Activated CD8-positive, alpha-beta memory T cell treated with anti-CD3 and anti-CD28 coated beads for 1 hour (primary cell): Measurements from ENCODE around the gene SEC61A1.
A peak's percentile ranks its signal among the peaks of the same experiment; 100 is the strongest.

Experiments
- DNase-seq, 2 donors: peaks; one replicate each; pipeline ENCODE4 v3.0.0-alpha.2; 2020; ENCODE audit warnings: low read depth in 1 of 2; ENCODE audit errors: extremely low read depth in 1 of 2

The SEC61A1 gene

GRCh38 chr3:128051837-128052594 is at the start of gene SEC61A1:
Gene SEC61A1 (plus strand): TSS chr3:128052437. CDS start chr3:128052553, 116 bp downstream.
- peak; percentile 80 to 94 for DNase-seq

DNA sequence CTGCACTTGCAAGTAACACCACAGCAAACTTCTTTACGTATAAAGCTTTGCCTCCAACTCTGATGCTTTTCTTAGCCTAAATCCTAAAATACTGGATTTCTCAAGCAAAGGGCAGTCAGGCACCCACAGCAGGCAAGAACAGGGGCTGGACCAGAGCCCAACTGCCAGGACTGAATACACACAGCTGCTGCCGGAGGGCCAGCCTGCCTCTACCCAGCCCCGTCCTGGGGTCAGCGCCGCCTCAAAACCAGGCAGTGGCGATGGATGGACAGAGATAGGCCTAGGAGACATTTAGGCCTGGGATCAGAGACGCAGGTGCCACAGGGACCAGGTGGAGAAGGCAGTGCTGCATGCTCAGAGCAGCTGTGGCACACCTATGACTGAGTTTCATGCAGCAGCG is 47.6 kb upstream of the SEC61A1 start:
- DNase-seq, result no peak

GRCh38 chr3:128006061-128007032 is 45.9 kb upstream of the SEC61A1 start:
- no peak for DNase-seq

DNA sequence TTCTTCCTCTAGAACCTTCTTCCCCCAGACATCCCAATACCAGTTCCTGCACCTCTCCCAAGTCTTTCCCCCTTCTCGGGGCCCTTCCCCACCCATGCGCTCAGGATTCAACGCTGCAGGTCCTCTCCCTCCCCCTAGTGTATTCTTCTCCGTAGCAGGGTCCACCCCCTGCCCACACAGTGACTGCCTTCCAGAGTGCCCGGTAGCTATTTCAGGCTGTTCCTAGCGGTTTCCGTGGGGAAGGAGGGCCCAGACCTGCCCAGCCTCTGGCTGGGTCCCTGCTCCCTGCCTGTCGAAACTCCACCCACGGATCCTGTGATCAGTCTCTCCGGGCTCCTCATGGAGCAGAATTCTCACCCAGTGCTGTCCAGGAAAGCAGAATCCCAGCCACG is 45.2 kb upstream of the SEC61A1 start:
- DNase-seq, result no peak

GRCh38 chr3:128009952-128010846 is 42.0 kb upstream of the SEC61A1 start:
- no peak for DNase-seq

DNA sequence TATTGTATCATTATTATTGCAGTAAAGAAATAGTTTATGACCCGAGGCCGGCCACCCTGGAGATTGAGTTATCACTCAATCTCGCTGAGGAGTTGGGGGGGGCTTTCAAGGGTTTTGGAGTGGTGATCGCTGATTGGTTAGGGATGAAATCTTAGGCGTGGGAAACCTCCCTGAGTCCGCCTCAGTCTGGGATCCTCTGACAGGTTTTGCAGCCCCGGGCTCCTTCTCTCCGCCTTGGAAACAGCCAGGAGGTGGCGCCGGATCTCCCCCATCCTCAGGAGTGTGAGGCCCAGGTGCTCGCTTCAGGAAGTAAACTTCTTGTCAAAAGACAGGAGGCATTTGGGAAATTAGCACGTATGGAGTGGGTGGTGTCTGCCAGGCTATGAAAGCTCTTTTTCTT is 41.1 kb upstream of the SEC61A1 start:
- DNase-seq, result no peak

- no peak for DNase-seq
Measured at GRCh38 chr3:128012050-128012449, 40.2 kb upstream of the SEC61A1 start.

GRCh38 chr3:128014548-128014947 is 37.7 kb upstream of the SEC61A1 start:
- DNase-seq, result no peak

- DNase-seq, result no peak
Measured at GRCh38 chr3:128016502-128016901, 35.7 kb upstream of the SEC61A1 start.

DNA sequence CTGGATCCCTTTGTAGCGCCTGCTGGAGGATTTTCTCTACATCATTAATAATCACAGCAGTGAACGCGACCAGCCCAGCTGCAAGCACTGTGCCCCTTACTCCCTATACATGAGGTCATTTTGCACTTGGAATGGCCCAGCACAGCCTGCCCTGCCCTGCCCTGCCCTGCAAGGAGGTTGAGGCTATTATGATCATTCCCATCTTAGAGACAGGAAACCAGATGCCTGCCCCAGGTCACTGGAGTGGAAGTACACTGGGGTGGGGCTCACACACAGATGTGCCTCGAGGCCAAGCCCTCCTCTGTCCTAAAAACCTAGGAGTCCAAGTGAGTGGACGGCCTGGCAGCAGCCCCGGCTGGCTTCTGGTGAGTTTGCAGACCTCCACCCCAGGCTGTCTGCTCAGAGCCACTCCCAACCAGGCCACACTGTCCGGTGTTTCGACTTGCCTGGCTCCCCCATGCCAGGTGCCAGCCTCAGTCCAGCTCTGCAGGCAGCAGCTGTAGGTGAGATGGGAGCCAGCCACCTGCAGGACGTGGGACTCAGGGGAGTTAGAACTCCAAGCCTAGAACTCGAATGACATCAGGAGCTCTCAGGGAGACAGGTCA is 30.4 kb upstream of the SEC61A1 start:
- DNase-seq, result no peak

DNA sequence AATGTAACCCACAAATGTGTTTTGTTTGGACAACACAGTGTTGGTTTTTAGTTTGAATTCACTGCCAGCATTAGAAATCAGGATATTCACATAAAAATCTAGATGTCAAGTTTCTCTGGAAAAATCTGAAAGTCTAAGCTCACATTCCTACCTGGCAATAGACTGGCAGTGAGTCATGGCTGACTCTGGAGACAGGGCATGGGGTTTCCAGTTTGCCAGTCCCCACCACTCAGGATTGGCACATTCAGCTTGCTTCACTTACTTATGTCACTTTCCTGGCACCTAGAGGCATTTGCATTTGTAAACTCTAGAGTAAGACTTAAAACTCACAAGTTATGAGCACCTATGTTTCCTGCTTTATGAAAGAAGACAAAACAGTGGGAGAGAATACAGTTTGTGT is 19.1 kb upstream of the SEC61A1 start:
- DNase-seq, result no peak

GRCh38 chr3:128036119-128036518 is 16.1 kb upstream of the SEC61A1 start:
- DNase-seq, result no peak

- DNase-seq, result no peak
Measured at GRCh38 chr3:128040041-128040440, 12.2 kb upstream of the SEC61A1 start.

GRCh38 chr3:128040660-128041059 is 11.6 kb upstream of the SEC61A1 start:
- DNase-seq, result no peak

DNA sequence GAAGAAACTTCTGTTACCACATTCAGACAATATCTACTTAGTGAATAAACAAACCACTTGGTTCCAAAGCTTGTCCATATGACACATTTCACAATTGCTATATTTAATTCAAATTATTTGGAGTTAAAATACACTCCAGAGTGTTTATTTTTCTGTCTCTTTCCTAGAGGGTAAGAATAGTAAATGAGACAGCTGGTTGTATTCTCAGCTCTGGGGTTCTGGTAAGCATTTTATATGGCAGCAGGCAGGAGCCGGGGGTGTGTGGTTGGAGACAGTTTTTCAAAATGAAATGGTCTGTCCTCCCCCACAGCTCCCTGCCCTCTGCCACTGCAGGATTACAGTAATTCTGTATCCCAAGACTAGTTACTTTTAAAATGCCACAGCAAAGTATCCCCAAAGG is 10.9 kb upstream of the SEC61A1 start:
- no peak for DNase-seq

GRCh38 chr3:128050597-128050996 is 1.6 kb upstream of the SEC61A1 start:
- DNase-seq, result no peak

DNA sequence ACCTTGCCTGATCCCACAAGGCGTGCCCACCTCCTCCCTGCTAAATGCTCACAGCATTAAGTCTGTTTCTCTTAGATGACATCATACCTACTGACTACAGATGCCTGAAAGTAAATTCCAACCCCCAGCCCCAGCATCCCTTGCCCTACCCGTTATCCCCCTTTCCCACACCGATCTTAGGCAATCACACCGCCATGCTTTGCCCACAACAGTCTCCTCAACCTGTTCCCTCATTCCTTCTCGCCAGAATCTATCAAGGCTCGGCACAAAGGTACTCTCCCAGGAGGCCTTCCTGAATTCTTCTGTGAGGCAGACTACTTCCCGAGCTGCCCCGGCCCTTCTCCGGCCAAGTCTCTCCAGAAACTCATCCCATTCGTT is 789 bp upstream of the SEC61A1 start:
- no peak for DNase-seq

DNA sequence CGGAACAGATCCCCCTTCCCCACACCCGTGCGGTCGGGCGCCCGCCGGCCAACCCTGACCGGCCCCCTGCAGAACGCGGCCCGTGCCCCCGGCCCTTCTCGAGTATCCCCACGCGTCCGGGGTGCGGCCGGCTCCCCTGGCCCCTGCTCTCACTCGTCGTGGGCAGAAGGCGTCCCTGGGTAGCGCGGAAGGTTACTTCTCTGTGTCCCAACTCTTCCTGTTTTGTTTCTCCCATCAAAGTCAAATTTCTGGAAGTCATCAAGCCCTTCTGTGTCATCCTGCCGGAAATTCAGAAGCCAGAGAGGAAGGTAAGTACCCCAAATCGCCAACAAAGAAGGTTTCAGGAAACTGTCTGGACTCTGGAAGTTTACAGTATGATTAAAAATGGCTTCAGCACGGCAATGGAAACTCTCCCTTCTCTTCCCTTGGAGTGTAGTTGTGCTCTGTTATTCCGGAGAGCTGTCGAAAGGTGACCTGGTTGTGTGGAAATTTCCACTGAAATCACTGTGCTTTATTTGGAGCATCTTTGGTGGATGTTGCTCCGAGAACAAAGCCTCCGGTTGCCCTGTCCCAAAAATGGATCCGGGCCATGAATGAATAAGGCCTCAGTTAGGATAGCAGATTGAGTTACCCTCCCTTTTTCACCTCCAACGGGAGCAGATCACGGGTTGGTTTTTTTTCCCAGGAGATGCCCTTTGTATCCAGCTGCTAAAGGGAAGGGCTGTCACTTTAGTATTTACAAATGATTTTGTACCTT is 536 bp downstream of the SEC61A1 start:
- no peak for DNase-seq

- no peak for DNase-seq
Measured at GRCh38 chr3:128053614-128054013, 1.4 kb downstream of the SEC61A1 start.

DNA sequence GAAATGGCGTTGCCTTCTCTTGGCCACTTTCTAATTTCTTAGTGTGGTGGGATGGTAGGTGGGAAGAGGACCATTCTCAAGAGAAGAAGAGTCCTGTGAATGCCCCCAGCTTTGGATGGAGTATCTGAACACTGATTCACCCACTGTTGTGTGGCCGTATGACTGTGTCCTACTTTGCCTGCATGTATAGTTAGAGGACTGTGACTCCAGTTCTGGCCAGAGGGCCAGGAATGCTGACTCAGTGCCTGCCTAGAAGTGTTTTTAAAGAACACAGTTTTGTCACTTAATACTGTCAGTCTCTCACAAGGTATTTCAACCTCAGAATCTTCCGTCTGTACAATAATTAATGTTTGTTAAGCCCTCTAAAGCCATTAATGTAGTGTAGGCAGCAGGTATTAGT is 2.1 kb downstream of the SEC61A1 start:
- no peak for DNase-seq
